Activated CD8-positive, alpha-beta T cell treated with anti-CD3 and anti-CD28 coated beads for 36 hours (primary cell): Measurements from ENCODE around the gene MEG3. TPM values are rescaled to one million over a fixed set of nuclear protein-coding genes. Genes with fewer than 3 reads are reported as not detected.

ENCODE experiments used
- ATAC-seq: fragments of 200-7000 bp; cut with Tn5 transposase; one replicate; pipeline ENCODE4 v1.10.0; 2021; ENCODE audit warnings: mild to moderate bottlenecking, moderate library complexity
- CTCF ChIA-PET: fragments of 350-600 bp; sonication (Branson Sonifier 250); formaldehyde crosslinking; loops from one replicate; lab custom pipeline; 2021; ENCODE audit warnings: antibody characterized with exemption; lab: Charles Lee
- POLR2A ChIA-PET: fragments of 350-600 bp; sonication (Branson Sonifier 250); formaldehyde crosslinking; loops from one replicate; lab custom pipeline; 2021; ENCODE audit warnings: antibody characterized with exemption; lab: Charles Lee
- DNase-seq: peaks from one replicate; pipeline ENCODE4 v3.0.0-alpha.2; 2020
- H3K27ac Mint-ChIP-seq: one replicate; pipeline ENCODE4 v1.8.0; 2021; ENCODE audit warnings: mild to moderate bottlenecking, mixed read lengths
- H3K27me3 Mint-ChIP-seq: one replicate; pipeline ENCODE4 v1.8.0; 2021; ENCODE audit warnings: mixed read lengths
- H3K36me3 Mint-ChIP-seq: one replicate; pipeline ENCODE4 v1.8.0; 2021; ENCODE audit warnings: low read depth, mixed read lengths
- H3K4me1 Mint-ChIP-seq: one replicate; pipeline ENCODE4 v1.8.0; 2021; ENCODE audit warnings: low read depth, mixed read lengths
- H3K4me3 Mint-ChIP-seq: one replicate; pipeline ENCODE4 v1.8.0; 2021; ENCODE audit warnings: mild to moderate bottlenecking, moderate library complexity, mixed read lengths
- H3K9me3 Mint-ChIP-seq: one replicate; pipeline ENCODE4 v1.8.0; 2021; ENCODE audit warnings: mixed read lengths
- intact Hi-C: fragments of 100-400 bp; cut with micrococcal nuclease; formaldehyde crosslinking; loops from one replicate; pipeline ENCODE4 v1.10.0; 2022
- total RNA-seq, 2 experiments: library from RNA; stranded (reverse); gene quantifications; one replicate each; pipeline ENCODE4 v1.2.3, GENCODE V29; 2021
- TF ChIP-seq, protein P1 (sequence below): fragments of 200-600 bp; IDR thresholded peaks from one replicate; pipeline ENCODE4 v1.8.0; 2022; ENCODE audit warnings: antibody characterized with exemption, mild to moderate bottlenecking

Gene MEG3
- total RNA-seq, 2 experiments from 2014 or later = not detected

DNA sequence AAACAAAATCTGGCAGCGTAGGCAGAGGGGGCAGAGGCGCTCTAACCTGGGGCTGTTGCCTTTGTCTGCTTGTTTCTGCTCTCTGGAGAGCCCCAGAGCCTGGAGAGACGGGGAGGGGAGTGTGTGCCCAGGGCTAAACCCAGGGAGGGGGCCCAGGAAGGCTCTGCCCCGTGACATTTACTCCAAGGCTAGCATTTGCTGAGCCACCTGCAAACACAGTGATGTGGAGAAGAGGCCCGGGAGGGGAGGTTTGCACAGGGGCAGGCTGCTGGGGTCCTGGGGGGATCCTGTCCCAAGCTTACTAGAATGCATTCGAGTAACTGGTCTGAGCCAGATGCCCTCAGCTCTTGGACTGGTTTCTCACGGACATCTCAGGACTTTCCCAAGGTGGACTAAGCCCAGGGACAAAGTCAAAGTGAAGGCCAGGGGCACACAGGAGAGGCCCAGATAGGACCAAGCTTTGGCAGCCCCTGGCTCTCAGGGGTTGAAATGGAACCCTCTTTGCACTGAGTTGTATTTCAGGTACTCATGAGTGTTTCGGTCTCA, 12.0 kb downstream of the MEG3 start:
- DNase-seq (no peak), ATAC-seq (no peak)
- ChIA-PET CTCF (no interaction called here), POLR2A (no interaction called here)
- Mint-ChIP-seq H3K27me3 (peaks cover under 1% of the 10 kb centered on the region), H3K4me3 (no peak overlapping the region), H3K9me3 (no peaks in the 10 kb centered on the region), H3K27ac (no peak overlapping the region), H3K36me3 (no peaks in the 10 kb centered on the region), H3K4me1 (peaks cover 4% of the 10 kb centered on the region)
- intact Hi-C loops = no loop called here
- TF ChIP-seq, protein P1, sequence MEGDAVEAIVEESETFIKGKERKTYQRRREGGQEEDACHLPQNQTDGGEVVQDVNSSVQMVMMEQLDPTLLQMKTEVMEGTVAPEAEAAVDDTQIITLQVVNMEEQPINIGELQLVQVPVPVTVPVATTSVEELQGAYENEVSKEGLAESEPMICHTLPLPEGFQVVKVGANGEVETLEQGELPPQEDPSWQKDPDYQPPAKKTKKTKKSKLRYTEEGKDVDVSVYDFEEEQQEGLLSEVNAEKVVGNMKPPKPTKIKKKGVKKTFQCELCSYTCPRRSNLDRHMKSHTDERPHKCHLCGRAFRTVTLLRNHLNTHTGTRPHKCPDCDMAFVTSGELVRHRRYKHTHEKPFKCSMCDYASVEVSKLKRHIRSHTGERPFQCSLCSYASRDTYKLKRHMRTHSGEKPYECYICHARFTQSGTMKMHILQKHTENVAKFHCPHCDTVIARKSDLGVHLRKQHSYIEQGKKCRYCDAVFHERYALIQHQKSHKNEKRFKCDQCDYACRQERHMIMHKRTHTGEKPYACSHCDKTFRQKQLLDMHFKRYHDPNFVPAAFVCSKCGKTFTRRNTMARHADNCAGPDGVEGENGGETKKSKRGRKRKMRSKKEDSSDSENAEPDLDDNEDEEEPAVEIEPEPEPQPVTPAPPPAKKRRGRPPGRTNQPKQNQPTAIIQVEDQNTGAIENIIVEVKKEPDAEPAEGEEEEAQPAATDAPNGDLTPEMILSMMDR = no peak

DNA sequence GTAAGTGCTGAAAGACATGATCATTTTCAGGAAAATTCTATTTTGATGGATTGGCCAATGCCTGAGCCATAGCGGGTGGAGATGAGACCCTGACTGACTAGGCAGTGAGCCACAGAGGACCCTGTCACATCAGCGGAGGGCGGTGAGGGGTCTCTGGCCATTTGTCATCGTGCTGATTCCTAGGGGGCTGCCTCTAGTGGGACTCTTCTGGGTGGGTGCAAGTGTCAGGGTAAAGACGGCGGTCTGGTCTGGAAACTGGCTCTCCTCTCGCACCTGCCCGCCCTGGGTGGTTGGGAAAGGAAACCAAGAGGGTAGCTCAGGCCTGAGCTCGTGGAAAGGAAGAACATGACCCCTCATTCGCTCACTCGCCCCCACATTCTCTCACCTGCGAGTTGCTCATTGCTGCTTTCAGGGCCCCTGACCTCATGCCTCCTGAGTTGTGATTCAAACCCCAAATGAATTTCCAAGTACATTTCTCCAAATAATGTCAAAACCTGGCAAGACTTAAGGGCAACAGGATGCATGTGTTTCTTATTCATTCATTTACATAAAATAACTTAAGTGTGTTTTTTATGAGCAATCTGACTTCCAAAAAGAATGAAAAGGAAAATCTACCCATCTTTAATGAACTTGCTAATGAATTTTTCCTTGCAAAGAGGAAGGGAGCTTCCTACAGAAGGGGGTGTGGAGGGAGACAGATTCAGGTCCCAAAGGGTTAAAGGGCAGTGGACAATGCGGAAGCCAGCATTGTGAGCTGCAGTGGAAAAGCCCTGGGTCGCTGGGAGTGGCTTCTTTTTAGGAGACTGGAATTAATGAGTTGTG, 12.8 kb downstream of the MEG3 start:
- Mint-ChIP-seq H3K36me3 (no peaks in the 10 kb centered on the region), H3K27ac (no peak overlapping the region), H3K27me3 (no peaks in the 10 kb centered on the region), H3K4me1 (peaks cover 7% of the 10 kb centered on the region), H3K4me3 (no peak overlapping the region), H3K9me3 (no peaks in the 10 kb centered on the region)
- CTCF ChIA-PET = interaction anchor here (0.8 kb wide), 1 partner anchor 62 kb away, joined by 3 read pairs; no protein-coding TSS in a partner anchor
- peak; percentile 45 for ATAC-seq
- DNase-seq = peak; percentile 45
- TF ChIP-seq, protein P1 = no peak
- intact Hi-C loops = no loop called here
- POLR2A ChIA-PET = no interaction called here

DNA sequence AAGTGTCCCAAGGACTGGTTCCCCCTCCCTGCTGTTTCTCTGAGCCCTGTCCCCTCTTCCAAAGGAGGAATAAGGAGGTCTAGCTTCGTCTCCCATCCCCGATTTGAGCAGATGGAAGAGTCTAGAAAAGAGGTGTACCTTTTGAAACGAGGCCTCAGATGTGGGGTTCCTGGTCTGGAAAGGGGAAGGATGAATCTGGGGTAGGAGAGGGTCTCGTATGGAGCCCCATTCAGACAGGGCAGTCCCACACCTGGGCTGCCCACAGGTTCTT, 13.3 kb downstream of the MEG3 start:
- H3K4me1 Mint-ChIP-seq = peaks cover 10% of the 10 kb centered on the region
- DNase-seq (no peak), ATAC-seq (no peak)
- ChIA-PET CTCF (interaction anchor here (0.8 kb wide), 1 partner anchor 61 kb away, joined by 3 read pairs; no protein-coding TSS in a partner anchor), POLR2A (no interaction called here)
- intact Hi-C loops = no loop called here
- TF ChIP-seq, protein P1 = no peak
- no peaks in the 10 kb centered on the region for H3K9me3 Mint-ChIP-seq
- H3K4me3 Mint-ChIP-seq = no peak overlapping the region
- H3K27me3 Mint-ChIP-seq = no peaks in the 10 kb centered on the region
- H3K27ac Mint-ChIP-seq = no peak overlapping the region
- H3K36me3 Mint-ChIP-seq = no peaks in the 10 kb centered on the region

DNA sequence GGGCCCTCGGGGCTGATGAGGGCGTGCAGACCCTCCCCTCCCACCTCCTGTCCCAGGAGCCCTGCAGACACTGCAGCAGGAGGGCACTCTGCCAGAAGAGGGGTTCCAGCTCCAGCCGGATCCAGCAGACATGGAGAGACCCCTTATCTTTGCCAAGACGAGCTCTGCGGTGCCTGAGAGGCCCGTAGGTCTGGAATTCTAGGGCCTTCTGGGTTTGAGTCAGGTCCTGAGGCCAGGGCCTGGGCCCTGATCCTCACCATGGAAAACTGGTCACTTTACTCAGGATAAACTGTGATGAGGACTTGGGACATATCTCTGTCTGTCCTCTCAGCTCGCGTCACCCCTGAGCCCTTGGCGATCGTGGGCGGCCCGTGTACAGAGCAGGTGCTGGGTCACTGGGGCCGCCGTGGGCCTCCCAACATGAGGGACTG, 13.8 kb downstream of the MEG3 start:
- Mint-ChIP-seq H3K4me1 (peaks cover 13% of the 10 kb centered on the region), H3K4me3 (no peak overlapping the region), H3K36me3 (no peaks in the 10 kb centered on the region), H3K9me3 (no peaks in the 10 kb centered on the region), H3K27me3 (no peaks in the 10 kb centered on the region), H3K27ac (no peak overlapping the region)
- ChIA-PET POLR2A (no interaction called here), CTCF (no interaction called here)
- TF ChIP-seq, protein P1 = no peak
- ATAC-seq = no peak
- DNase-seq = no peak
- intact Hi-C loops = no loop called here

GRCh38 chr14:100840286-100841065, 14.6 kb downstream of the MEG3 start:
- no peak overlapping the region for H3K4me3 Mint-ChIP-seq
- intact Hi-C loops = no loop called here
- CTCF ChIA-PET = no interaction called here
- H3K9me3 Mint-ChIP-seq = no peaks in the 10 kb centered on the region
- DNase-seq = no peak
- no peaks in the 10 kb centered on the region for H3K36me3 Mint-ChIP-seq
- peaks cover 13% of the 10 kb centered on the region for H3K4me1 Mint-ChIP-seq
- no peaks in the 10 kb centered on the region for H3K27me3 Mint-ChIP-seq
- no peak for ATAC-seq
- POLR2A ChIA-PET = no interaction called here
- TF ChIP-seq, protein P1 = no peak
- no peak overlapping the region for H3K27ac Mint-ChIP-seq
